GM21423 (cell line): ENCODE measurements around the gene C4A.
"Not testable (repeated sequence)": the region's sequence is repeated elsewhere in the genome, so short reads cannot be mapped to it uniquely, and the experiment has no call there.

Source experiments
- ATAC-seq: cut with Tn5 transposase; IDR thresholded peaks from one replicate; pipeline ENCODE4 v1.9.1; 2021; ENCODE audit warnings: mild to moderate bottlenecking, moderate library complexity; ENCODE audit not compliant: unreplicated experiment

C4A gene

DNA sequence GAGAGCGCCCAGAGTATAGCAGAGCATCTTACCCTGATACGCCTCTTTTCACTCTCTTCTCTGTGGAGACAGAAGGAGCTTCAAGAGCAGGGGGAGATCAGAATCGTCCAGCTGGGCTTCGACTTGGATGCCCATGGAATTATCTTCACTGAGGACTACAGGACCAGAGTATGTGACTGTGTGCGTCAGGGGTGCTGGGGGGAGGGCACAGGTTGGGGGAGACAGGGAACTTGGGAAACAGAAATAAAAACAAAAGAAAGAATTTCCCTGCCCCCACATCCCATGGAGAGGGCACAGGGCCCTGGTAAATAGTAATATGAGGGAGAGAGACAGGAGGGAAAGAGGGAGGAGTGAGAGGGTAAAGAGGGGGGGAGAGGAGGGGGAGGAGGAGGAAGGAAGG is 3.0 kb upstream of the C4A start:
- ATAC-seq = no peak

DNA sequence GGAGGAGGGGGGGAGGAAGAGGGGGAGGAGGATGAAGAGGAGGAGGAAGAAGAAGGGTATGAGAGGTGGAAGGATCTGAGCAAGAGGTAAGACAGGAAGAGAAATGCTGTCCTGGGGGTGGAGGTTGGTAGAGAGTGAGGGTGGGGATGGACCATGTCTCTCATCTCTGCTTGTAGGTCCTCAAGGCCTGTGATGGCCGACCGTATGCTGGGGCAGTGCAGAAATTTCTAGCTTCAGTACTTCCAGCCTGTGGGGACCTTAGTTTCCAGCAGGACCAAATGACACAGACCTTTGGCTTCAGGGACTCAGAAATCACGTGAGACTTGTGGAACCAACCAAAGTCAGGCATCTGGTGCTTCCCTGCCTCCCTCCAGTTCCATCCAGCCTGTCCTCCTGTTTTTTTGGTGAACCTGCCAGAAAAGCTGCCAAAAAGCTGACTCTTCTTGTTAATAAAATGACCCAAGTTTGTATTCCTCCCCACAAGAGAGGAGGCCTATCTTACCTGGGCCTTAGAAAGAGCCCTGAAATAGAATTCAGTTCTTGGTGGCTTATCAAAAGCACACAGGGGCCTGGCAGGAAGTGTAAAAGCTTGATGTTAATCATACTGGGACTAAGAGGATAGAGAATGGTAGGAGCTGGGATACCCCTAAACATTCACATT is 2.5 kb upstream of the C4A start:
- ATAC-seq = no peak

DNA sequence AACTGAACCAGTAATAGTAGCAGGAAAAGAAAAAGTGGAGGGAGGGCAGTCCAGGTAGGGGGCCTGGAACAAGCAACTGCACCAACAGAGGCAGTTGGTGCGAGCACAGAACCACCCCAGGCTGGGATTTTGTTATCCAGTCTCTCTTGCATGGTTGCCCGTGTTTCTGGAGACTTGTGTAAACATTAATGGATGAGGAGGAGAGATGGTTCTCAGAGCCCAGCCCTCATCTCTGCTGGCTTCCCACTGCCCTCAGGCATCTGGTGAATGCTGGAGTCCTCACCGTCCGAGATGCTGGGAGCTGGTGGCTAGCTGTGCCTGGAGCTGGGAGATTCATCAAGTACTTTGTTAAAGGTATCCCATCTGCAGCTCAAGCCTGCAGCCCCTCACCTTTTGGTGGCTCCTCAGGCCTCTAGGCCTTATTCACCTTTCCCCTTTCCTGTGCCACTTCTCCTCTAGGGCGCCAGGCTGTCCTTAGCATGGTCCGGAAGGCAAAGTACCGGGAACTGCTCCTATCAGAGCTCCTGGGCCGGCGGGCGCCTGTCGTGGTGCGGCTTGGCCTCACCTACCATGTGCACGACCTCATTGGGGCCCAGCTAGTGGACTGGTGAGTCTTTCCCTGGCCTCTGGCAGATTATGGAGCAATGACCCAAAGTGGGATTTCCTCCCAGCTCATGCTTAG is 1.5 kb upstream of the C4A start:
- not testable (repeated sequence) for ATAC-seq

DNA sequence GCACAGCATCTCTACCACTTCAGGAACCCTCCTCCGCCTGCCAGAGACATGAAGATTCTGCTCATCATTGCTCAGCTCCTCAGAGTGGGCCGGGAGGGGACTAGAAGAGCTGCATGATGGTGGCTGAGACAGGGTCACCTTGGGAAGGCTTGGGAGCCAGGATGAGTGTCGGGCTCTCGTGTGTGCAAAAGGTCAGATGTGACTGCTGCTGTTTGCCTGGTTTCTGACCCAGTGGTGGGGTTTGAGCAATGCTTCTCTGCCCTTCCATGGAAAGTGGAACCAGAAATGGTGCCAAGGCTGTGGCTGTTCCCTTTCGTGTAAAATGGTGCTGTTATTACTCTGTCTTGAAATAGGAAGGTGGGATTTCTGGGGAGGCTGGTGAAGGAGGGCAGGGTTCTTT is 859 bp upstream of the C4A start:
- not testable (repeated sequence) for ATAC-seq

DNA sequence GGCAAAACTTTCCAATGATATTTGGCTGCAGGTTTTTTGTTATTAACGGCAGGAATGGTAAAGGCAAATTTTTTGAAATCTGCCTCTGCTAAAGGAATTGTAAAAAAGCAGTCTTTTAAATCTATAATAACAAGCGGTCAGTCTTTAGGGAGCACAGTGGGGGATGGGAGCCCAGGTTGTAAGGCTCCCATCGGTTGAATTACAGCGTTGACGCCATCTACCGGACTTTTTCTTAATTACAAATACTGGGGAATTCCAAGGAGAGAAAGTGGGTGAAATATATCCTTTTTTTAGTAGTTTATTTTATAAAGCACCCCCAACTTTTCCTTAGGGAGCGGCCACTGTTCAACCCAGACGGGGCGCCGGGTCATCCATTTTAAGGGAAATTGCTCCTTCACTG is 7.5 kb downstream of the C4A start:
- ATAC-seq = not testable (repeated sequence)

DNA sequence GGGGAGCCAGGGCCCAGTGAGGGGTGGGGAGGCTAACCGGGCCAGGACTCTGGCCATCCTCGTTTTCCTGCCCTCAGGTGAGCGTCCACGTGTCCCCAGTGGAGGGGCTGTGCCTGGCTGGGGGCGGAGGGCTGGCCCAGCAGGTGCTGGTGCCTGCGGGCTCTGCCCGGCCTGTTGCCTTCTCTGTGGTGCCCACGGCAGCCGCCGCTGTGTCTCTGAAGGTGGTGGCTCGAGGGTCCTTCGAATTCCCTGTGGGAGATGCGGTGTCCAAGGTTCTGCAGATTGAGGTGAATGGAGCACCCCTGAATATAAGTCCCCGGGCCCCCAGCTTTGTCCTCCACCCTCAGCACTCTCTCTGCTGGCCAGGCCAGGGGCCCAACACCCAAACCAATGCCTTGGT is 12.6 kb downstream of the C4A start:
- not testable (repeated sequence) for ATAC-seq

DNA sequence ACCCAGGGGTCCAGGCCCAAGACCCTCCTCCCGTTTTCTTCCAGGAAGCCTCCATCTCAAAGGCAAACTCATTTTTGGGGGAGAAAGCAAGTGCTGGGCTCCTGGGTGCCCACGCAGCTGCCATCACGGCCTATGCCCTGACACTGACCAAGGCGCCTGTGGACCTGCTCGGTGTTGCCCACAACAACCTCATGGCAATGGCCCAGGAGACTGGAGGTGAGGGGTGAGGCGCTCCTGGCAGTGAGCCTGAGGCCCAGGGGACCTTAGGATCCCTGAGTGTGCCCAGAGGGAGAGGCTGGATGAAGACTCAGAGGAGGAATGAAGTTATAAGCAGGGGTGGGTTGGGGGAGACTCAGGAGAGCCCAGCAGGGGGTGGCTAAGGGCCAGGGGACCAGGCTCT is 14.5 kb downstream of the C4A start:
- ATAC-seq = not testable (repeated sequence)

DNA sequence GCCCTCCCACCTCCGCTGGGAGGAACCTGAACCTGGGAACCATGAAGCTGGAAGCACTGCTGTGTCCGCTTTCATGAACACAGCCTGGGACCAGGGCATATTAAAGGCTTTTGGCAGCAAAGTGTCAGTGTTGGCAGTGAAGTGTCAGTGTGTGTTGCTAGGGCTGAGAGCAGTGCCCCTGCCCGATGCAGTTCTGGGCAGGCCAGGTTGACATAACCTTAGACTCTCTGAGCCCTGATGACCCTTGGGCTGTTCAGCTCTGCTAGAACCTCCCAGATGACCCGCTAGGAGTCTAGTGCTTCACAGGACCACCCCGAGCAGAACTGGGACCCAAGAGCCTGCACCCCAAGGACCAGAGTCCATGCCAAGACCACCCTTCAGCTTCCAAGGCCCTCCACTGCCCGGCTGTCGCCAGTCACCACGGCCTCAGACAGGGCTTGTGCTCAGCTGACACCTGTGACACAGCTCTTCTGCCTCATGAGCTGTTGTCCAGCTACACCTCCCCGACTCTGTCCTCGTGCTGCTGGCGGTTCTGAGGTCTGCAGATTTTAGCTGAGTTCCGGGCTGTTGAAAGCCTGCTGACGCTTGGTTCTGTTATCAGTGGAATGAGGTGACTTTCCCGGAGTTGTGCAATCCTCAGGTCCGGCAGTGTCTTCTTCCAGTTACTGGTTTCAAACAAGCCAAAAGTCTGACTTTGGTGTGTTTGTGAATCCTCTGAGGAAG is 20.9 kb downstream of the C4A start:
- not testable (repeated sequence) for ATAC-seq

DNA sequence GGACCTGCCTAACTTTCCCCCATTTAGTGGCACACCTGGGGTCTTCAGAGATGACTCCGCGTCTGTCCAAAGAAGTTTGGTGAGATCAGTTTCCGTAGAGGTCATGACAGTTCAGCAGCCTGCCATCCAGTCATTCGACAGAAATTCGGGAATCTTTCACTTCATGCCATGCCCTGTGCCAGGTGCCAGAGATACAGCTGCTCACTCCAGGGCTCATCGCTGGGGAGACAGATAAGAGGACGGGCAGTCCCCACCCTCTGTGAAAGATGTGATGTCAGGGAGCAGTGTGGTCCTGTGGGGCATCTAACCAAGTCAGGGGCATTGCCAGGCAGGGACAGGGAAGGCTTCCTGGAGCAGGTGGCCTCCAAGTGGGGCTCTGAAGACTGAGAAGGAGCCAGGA is 21.4 kb downstream of the C4A start:
- ATAC-seq = not testable (repeated sequence)

DNA sequence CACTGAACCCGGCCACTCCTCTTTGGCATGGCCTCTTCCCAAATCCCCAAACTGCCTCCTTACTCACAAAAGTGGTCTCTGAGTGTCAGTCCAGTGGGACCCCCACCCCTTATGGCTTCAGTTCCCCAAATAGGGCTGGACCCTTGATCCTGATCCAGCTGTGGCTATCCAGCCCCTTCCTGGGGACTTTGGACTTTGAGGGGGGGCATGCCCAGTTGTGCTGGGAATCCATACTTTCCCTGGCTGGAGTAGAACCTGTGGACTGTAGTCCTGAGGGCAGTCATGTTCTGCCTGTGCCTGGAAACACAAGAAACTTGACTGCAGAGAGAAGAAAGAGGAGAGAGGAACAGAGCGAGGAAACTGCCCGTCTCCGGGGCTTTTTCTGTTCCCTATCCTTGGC is 22.5 kb downstream of the C4A start:
- ATAC-seq = not testable (repeated sequence)

DNA sequence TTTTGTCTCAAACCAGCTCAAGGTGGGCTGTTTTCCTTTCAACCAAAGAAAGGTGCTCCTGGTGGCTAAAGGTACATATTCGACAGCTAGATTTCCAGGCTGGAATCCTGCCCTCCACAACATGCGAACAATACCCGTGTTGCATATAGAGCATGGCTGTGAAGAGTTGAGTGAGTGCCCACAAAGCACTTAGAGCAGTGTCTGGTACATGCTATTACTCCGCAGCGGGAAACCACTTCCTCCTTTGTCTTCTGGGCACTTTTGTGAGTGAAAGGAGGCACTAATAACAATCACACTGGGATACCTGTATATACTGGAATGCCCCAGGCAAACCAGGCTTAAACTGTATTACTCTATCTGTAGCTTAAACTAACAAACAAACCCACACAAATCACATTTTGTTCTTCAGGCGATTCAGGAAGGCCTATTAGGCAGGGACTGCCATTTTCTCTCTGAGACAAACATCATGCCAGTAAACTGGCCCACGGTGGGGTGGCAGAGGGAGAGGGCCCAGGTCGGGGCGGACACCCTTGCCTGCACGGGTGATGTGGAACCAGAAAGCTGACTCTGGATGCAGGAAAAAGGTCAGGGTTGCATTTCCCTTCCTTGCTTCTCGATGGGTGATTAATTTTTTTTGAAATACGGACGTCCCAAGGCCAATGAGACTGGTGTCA is 23.1 kb downstream of the C4A start:
- ATAC-seq = not testable (repeated sequence)

DNA sequence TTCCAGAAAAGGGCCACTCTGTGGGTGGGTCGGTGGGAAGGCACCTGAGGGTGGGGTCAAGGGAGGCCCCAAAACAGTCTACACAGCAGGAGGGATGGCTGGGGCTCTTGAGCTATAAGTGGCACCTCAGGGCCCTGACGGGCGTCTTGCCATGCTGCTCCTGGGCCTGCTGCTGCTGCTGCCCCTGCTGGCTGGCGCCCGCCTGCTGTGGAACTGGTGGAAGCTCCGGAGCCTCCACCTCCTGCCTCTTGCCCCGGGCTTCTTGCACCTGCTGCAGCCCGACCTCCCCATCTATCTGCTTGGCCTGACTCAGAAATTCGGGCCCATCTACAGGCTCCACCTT is 23.7 kb downstream of the C4A start:
- ATAC-seq = not testable (repeated sequence)

DNA sequence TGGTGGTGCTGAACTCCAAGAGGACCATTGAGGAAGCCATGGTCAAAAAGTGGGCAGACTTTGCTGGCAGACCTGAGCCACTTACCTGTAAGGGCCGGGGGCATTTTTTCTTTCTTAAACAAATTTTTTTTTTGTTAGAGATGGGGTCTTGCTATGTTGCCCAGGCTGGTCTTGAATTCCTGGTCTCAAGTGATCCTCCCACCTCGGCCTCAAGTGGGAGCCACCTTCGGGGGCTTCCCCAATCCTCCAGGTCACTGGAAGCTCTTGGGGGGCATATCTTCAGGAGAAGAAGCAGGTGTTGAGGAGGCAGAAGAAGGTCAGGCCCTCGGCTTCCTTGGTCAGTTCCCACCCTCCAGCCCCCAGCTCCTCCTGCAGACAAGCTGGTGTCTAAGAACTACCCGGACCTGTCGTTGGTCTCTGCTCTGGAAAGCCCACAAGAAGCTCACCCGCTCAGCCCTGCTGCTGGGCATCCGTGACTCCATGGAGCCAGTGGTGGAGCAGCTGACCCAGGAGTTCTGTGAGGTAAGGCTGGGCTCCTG is 24.2 kb downstream of the C4A start:
- not testable (repeated sequence) for ATAC-seq

DNA sequence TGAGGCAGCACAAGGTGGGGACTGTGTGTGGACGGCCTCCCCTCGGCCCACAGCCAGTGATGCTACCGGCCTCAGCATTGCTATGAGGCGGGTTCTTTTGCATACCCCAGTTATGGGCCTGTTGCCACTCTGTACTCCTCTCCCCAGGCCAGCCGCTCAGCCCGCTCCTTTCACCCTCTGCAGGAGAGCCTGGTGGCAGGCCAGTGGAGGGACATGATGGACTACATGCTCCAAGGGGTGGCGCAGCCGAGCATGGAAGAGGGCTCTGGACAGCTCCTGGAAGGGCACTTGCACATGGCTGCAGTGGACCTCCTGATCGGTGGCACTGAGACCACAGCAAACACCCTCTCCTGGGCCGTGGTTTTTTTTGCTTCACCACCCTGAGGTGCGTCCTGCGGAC is 25.2 kb downstream of the C4A start:
- ATAC-seq = not testable (repeated sequence)

DNA sequence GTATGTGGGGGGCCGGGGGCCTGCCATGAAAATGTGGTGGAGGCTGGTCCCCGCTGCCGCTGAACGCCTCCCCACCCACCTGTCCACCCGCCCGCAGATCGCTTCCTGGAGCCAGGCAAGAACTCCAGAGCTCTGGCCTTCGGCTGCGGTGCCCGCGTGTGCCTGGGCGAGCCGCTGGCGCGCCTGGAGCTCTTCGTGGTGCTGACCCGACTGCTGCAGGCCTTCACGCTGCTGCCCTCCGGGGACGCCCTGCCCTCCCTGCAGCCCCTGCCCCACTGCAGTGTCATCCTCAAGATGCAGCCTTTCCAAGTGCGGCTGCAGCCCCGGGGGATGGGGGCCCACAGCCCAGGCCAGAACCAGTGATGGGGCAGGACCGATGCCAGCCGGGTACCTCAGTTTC is 26.2 kb downstream of the C4A start:
- ATAC-seq = not testable (repeated sequence)

DNA sequence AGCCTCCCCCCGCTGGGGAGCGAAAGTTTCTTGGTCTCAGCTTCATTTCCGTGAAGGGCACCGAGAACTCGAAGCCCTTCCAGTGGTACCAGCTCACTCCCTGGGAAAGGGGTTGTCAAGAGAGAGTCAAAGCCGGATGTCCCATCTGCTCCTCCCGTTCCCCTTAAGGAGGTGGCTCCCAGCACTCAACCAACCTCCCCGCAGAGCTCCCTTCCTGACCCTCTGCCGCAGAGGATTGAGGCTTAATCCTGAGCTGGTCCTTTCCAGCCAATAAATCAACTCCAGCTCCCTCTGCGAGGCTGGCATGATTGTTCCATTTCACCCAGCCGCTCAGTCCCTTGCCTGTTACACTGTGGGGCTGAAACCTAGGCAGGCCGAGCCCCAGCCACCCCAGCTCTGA is 26.8 kb downstream of the C4A start:
- not testable (repeated sequence) for ATAC-seq

DNA sequence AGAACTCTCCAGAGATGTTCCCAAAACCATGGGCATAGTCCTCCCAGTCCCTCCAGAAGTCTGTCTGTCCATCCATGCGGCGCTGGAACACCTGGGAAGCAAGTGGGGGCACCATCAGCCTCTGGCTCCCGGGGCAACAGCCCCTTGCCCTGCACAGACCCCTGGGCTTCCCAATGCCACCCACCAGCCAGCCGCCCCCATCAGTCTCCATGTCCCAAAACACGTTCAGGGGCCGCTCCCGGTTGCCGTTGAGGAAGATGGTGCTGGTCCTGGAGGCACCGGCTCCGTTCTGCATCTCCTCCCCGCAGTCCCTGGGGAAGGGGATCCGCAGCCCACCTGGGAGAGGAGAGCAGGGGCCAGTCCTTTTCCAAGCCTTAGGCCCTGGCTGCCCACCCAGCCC is 27.7 kb downstream of the C4A start:
- not testable (repeated sequence) for ATAC-seq

DNA sequence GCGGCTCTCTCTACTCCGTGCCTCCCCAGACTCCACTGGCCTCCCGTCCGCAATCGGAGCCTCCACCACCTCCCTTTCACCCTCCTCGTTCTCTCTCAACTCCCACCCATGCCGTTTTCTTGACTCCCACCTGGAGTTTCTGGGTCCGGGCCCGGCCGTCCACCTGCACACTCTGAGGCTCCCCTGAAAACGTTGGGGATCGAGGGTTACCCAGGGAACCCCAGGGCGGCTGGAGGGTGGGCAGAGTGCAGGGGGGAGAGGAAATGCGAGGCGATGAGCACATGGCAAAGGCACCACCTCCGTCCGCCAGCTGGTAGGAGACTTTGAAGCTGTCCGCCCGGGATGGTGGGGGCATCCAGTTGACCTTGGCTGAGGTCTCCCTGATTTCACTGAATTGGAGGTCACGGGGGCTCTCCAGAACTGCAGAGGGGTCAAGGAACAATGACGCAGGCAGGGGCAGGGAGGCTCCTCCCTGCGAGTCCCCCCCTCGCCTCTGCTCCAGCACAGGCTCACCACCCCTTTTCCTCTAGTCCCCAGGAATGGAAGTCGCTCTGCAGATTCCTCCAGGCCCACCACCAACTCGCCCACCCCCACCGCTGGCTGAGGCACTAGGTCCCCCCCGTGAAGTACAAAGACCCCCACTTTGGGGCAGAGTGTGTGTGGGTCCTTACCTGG is 29.1 kb downstream of the C4A start:
- not testable (repeated sequence) for ATAC-seq

DNA sequence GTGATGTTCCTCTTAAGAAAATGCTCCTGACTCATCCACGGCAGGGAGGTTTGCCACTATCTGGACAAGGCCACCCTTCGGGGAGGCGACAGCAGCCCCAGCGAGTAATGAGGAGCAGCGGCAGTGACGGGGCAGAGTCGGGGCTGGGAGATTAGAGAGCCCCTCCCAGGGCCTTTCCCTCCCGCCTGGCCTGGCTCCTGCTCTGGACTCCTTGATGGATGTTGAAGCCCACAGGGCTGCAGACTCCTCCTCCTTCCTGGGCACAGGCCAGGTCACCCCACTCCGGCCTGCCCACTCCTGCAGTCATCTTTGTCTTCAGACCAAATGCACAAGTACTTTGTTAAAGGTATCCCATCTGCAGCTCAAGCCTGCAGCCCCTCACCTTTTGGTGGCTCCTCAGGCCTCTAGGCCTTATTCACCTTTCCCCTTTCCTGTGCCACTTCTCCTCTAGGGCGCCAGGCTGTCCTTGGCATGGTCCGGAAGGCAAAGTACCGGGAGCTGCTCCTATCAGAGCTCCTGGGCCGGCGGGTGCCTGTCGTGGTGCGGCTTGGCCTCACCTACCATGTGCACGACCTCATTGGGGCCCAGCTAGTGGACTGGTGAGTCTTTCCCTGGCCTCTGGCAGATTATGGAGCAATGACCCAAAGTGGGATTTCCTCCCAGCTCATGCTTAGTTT is 31.2 kb downstream of the C4A start:
- ATAC-seq = not testable (repeated sequence)

DNA sequence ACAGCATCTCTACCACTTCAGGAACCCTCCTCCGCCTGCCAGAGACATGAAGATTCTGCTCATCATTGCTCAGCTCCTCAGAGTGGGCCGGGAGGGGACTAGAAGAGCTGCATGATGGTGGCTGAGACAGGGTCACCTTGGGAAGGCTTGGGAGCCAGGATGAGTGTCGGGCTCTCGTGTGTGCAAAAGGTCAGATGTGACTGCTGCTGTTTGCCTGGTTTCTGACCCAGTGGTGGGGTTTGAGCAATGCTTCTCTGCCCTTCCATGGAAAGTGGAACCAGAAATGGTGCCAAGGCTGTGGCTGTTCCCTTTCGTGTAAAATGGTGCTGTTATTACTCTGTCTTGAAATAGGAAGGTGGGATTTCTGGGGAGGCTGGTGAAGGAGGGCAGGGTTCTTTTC is 31.9 kb downstream of the C4A start:
- ATAC-seq = not testable (repeated sequence)
